Uterus (tissue), 2 donors: ENCODE measurements around the gene STARD10.

Source experiments
- CTCF ChIP-seq, 4 experiments: fragments of 200-600 bp in 2 of 4; fragments of 450-650 bp in 2 of 4; sonication (generic) in 2 of 4; IDR thresholded peaks; one replicate each; pipeline ENCODE4 v1.5.1; 2016 to 2019; ENCODE audit warnings: antibody characterized with exemption in 4 of 4, mild to moderate bottlenecking in 2 of 4, moderate library complexity in 1 of 4
- POLR2A ChIP-seq, 2 donors: fragments of 450-650 bp; IDR thresholded peaks; one replicate each; pipeline ENCODE4 v1.6.1; 2016; ENCODE audit warnings: antibody characterized with exemption in 2 of 2, mild to moderate bottlenecking in 1 of 2, moderate library complexity in 1 of 2

GRCh38 chr11:72746821-72747220, 47.0 kb downstream of the STARD10 start:
- TF ChIP-seq CTCF (IDR thresholded peaks at IDR 0.05) (no peak), POLR2A (IDR thresholded peaks at IDR 0.05) (no peak)
